DOHH2 (cell line): ENCODE measurements around the gene ARID5B.

Experiments
- H3F3A ChIP-seq: fragments of 200-600 bp; sonication (generic), shearing (Covaris generic); 2 replicates; pipeline ENCODE4 v1.6.0; 2016; ENCODE audit warnings: antibody characterized with exemption, mild to moderate bottlenecking; ENCODE audit not compliant: control insufficient read depth, insufficient read depth
- H3K27ac ChIP-seq: fragments of 200-600 bp; sonication (generic); 2 replicates; pipeline ENCODE4 v1.5.1; 2014; ENCODE audit warnings: low read depth, mild to moderate bottlenecking, low read length, moderate library complexity
- H3K27me3 ChIP-seq: fragments of 200-600 bp; sonication (generic); 2 replicates; pipeline ENCODE4 v1.6.1; 2014; ENCODE audit warnings: mild to moderate bottlenecking, low read length, mixed read lengths; ENCODE audit not compliant: control insufficient read depth
- H3K36me3 ChIP-seq: fragments of 200-600 bp; sonication (generic); 2 replicates; pipeline ENCODE4 v1.6.1; 2014; ENCODE audit warnings: mild to moderate bottlenecking, low read length, moderate library complexity, mixed read lengths; ENCODE audit not compliant: control insufficient read depth
- H3K4me1 ChIP-seq: fragments of 200-600 bp; sonication (generic); 2 replicates; pipeline ENCODE4 v1.6.1; 2014; ENCODE audit warnings: mild to moderate bottlenecking, low read length, mixed read lengths; ENCODE audit not compliant: control insufficient read depth
- H3K4me2 ChIP-seq: fragments of 200-600 bp; sonication (generic); 2 replicates; pipeline ENCODE4 v1.6.0; 2014; ENCODE audit warnings: mild to moderate bottlenecking, low read length, moderate library complexity
- H3K4me3 ChIP-seq: fragments of 200-600 bp; sonication (generic); 2 replicates; pipeline ENCODE4 v1.5.1; 2014; ENCODE audit warnings: mild to moderate bottlenecking, low read length, mixed read lengths
- H3K79me2 ChIP-seq: fragments of 200-600 bp; sonication (generic); 2 replicates; pipeline ENCODE4 v1.6.1; 2014; ENCODE audit warnings: mild to moderate bottlenecking, low read length, mixed read lengths; ENCODE audit not compliant: control insufficient read depth
- H3K9me2 ChIP-seq: fragments of 200-600 bp; sonication (generic); replicated peaks from 2 replicates; pipeline ENCODE4 v1.6.1; 2014; ENCODE audit warnings: mild to moderate bottlenecking, low read length, mixed read lengths; ENCODE audit not compliant: control insufficient read depth
- H3K9me3 ChIP-seq: fragments of 200-600 bp; sonication (generic); 2 replicates; pipeline ENCODE4 v1.6.1; 2014; ENCODE audit warnings: antibody characterized with exemption, low read length, mixed read lengths; ENCODE audit not compliant: control insufficient read depth, insufficient read depth
- H4K20me1 ChIP-seq: fragments of 200-600 bp; sonication (generic); 2 replicates; pipeline ENCODE4 v1.6.0; 2014; ENCODE audit warnings: low read depth, mild to moderate bottlenecking, antibody characterized with exemption, low read length, moderate library complexity; ENCODE audit not compliant: control insufficient read depth, insufficient read depth
- EZH2phosphoT487 ChIP-seq: fragments of 200-600 bp; sonication (generic); IDR thresholded peaks from 2 replicates; pipeline ENCODE4 v1.6.1; 2017; ENCODE audit warnings: borderline replicate concordance, mild to moderate bottlenecking, antibody characterized with exemption, low read length, moderate library complexity, mixed read lengths
- TF ChIP-seq, protein P1 (sequence below): fragments of 200-600 bp; sonication (generic); IDR thresholded peaks from one replicate; pipeline ENCODE4 v1.5.1; 2014; ENCODE audit warnings: antibody characterized with exemption, mild to moderate bottlenecking, low read depth, low read length; ENCODE audit not compliant: poor library complexity, severe bottlenecking

ARID5B gene

DNA sequence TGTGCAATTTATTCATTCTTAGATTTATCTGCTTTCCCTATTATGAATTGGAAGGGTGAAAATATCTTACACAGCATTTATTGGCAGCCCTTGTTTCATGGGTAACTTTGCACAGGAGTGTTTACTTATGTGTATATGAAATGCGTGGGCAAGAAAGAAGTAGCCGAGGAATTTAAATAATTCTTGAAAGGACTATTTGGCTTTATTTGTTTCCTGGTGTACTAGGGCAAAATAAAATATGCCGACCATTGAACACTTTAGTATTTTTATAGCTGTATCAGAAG is 93.7 kb downstream of the ARID5B start:
- H3K27me3 ChIP-seq = no peaks in the 10 kb centered on the region
- H3K36me3 ChIP-seq = peaks cover 24% of the 10 kb centered on the region
- H3K4me1 ChIP-seq = peaks cover 100% of the 10 kb centered on the region
- no peaks in the 10 kb centered on the region for H3K9me3 ChIP-seq
- peaks cover 7% of the 10 kb centered on the region for H3F3A ChIP-seq
- H3K4me3 ChIP-seq = peak overlapping the region; percentile 12; the same call in 1 of the 2 replicates
- H4K20me1 ChIP-seq = no peaks in the 10 kb centered on the region
- TF ChIP-seq, protein P1, sequence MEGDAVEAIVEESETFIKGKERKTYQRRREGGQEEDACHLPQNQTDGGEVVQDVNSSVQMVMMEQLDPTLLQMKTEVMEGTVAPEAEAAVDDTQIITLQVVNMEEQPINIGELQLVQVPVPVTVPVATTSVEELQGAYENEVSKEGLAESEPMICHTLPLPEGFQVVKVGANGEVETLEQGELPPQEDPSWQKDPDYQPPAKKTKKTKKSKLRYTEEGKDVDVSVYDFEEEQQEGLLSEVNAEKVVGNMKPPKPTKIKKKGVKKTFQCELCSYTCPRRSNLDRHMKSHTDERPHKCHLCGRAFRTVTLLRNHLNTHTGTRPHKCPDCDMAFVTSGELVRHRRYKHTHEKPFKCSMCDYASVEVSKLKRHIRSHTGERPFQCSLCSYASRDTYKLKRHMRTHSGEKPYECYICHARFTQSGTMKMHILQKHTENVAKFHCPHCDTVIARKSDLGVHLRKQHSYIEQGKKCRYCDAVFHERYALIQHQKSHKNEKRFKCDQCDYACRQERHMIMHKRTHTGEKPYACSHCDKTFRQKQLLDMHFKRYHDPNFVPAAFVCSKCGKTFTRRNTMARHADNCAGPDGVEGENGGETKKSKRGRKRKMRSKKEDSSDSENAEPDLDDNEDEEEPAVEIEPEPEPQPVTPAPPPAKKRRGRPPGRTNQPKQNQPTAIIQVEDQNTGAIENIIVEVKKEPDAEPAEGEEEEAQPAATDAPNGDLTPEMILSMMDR = no peak
- TF ChIP-seq EZH2phosphoT487 = no peak
- peaks cover 87% of the 10 kb centered on the region for H3K79me2 ChIP-seq
- H3K9me2 ChIP-seq = no peaks in the 10 kb centered on the region
- H3K4me2 ChIP-seq = peak overlapping the region; percentile 28
- H3K27ac ChIP-seq = no peak overlapping the region

DNA sequence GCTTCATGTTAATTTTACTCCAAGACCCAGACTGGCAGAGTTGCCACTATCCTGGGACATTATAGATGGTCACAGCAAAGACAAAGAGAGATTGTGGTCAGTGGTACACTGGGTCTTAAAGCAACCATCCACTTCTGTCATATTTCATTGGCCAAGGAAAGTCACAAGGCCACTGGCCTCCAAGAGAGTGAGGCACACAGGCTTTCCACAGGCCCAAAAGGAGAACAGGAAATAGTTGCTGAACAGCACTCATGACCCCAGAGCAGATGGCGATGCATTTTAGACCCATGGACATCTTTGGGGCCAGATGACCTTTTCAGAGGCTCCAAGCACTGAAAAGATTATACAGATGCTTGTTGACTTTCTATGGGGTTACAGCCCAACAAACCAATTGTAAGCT is 97.4 kb downstream of the ARID5B start:
- Histone ChIP-seq H3K36me3 (peaks cover 51% of the 10 kb centered on the region), H3F3A (no peaks in the 10 kb centered on the region; the same call in 1 of the 2 replicates), H3K79me2 (peaks cover 88% of the 10 kb centered on the region), H3K9me3 (no peaks in the 10 kb centered on the region), H3K27me3 (no peaks in the 10 kb centered on the region), H3K4me1 (peaks cover 100% of the 10 kb centered on the region), H4K20me1 (no peaks in the 10 kb centered on the region), H3K27ac (peak overlapping the region; percentile 79), H3K9me2 (no peaks in the 10 kb centered on the region), H3K4me3 (peak overlapping the region; percentile 73), H3K4me2 (peak overlapping the region; percentile 79)
- TF ChIP-seq, protein P1 = no peak
- no peak for TF ChIP-seq EZH2phosphoT487

DNA sequence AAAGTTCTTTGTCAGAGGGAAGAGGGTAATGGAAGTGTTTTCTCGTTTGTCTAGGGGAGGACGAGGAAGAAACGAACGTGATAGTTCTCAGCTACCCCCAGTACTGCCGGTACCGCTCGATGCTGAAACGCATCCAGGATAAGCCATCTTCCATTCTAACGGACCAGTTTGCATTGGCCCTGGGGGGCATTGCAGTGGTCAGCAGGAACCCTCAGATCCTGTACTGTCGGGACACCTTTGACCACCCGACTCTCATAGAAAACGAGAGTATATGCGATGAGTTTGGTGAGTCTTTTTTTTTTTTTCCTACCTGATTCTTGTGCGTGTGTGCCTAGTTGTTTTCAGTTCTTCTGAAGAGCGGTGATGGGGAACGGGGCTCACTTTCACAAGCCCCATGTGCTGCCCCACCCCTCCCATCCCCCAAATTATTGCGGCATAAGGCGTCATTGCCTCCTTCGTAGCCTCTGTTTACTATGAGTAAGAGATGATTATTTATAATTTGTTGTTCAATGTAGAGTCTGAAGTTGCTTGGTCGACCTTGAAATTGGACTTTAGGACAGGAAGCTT is 98.6 kb downstream of the ARID5B start:
- H3K4me1 ChIP-seq = peaks cover 100% of the 10 kb centered on the region
- peaks cover 55% of the 10 kb centered on the region for H3K36me3 ChIP-seq
- H3K9me2 ChIP-seq = no peaks in the 10 kb centered on the region
- H3K9me3 ChIP-seq = no peaks in the 10 kb centered on the region
- TF ChIP-seq EZH2phosphoT487 = no peak
- TF ChIP-seq, protein P1 = no peak
- H4K20me1 ChIP-seq = no peaks in the 10 kb centered on the region
- no peaks in the 10 kb centered on the region; the same call in 1 of the 2 replicates for H3F3A ChIP-seq
- H3K27me3 ChIP-seq = no peaks in the 10 kb centered on the region
- H3K27ac ChIP-seq = peak overlapping the region; percentile 79
- peak overlapping the region; percentile 73 for H3K4me3 ChIP-seq
- H3K4me2 ChIP-seq = peak overlapping the region; percentile 79
- H3K79me2 ChIP-seq = peaks cover 83% of the 10 kb centered on the region

DNA sequence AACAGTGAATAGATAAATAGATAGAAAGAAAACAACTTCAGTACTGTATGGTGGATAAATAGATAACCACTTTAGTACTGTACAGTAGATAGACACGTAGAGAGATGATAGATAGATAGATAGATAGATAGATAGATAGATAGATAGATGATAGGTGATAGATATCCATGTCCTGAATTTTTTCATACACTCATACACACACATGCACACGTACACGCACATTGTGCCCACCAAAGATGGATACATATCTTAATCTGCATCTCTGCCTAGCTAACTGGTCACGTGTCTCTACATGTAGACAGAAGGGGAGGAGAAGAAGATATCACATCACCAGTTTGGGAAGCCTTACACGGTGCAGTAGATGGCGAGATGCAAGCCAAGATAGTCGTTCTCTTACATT is 99.2 kb downstream of the ARID5B start:
- Histone ChIP-seq H3K9me3 (no peaks in the 10 kb centered on the region), H3K9me2 (no peaks in the 10 kb centered on the region), H4K20me1 (no peaks in the 10 kb centered on the region), H3K27me3 (no peaks in the 10 kb centered on the region), H3K27ac (peak overlapping the region; percentile 79), H3K4me3 (peak overlapping the region; percentile 73), H3K4me2 (peak overlapping the region; percentile 79), H3K4me1 (peaks cover 100% of the 10 kb centered on the region), H3K36me3 (peaks cover 55% of the 10 kb centered on the region), H3F3A (no peaks in the 10 kb centered on the region; the same call in 1 of the 2 replicates), H3K79me2 (peaks cover 80% of the 10 kb centered on the region)
- no peak for TF ChIP-seq EZH2phosphoT487
- TF ChIP-seq, protein P1 = no peak
